K562 (cell line): ENCODE results near the gene GDAP2. TPM values are rescaled to one million over a fixed set of nuclear protein-coding genes. Genes with fewer than 3 reads are reported as not detected.

Experiments
- ATAC-seq: fragments of 200-7000 bp; cut with Tn5 transposase; 3 replicates; pipeline ENCODE4 v1.9.1; 2020; ENCODE audit warnings: moderate library complexity
- BruUV-seq: library from RNA; stranded (reverse); fragments of 400-500 nt; replicated peaks from 2 replicates; lab custom pipeline; 2021; lab: Mats Ljungman, UMichigan
- CTCF ChIA-PET: fragments of 300-600 bp; formaldehyde crosslinking; extraction: SDS; loops from one replicate; lab custom pipeline; 2021; ENCODE audit warnings: low intra/inter-chr PET ratio; lab: Yijun Ruan, JAX
- POLR2A ChIA-PET: fragments of 300-600, 350-650 bp; sonication (Branson Sonifier 250); formaldehyde crosslinking; extraction: SDS; loops from one replicate; lab custom pipeline; 2021; ENCODE audit warnings: antibody characterized with exemption, inconsistent platforms; lab: Yijun Ruan, JAX
- DNase-seq, 4 experiments: peaks; one replicate each; pipeline versions ENCODE4 v3.0.0 to v3.0.0-alpha.2; 2011 to 2018; ENCODE audit warnings: low spot score in 3 of 4, mixed read lengths in 3 of 4; ENCODE audit errors: extremely low read depth in 1 of 4
- FAIRE-seq: peaks from 2 replicates; lab custom pipeline; 2011; peaks lifted over from hg19 to GRCh38; lab: Jason Lieb, UNC
- H2AFZ ChIP-seq: 2 replicates; pipeline ENCODE4 v1.6.0; 2011; ENCODE audit warnings: low read depth, low read length, control low read depth, inconsistent platforms
- H3K27ac ChIP-seq: fragments of 200-600 bp; 3 replicates; pipeline ENCODE4 v1.8.0; 2011; ENCODE audit warnings: low read depth, mild to moderate bottlenecking, control low read depth, inconsistent platforms, low read length, moderate library complexity, mixed read lengths; ENCODE audit errors: extremely low read depth
- H3K27me3 ChIP-seq, 2 experiments: fragments of 300-600 bp in 1 of 2; 2 replicates in 1 of 2; 3 replicates in 1 of 2; pipeline versions ENCODE4 v1.6.0 to v1.8.0; 2011; ENCODE audit warnings: inconsistent platforms in 2 of 2, low read length in 2 of 2, mild to moderate bottlenecking in 1 of 2, mixed read lengths in 1 of 2, moderate library complexity in 1 of 2; ENCODE audit not compliant: control insufficient read depth in 2 of 2, insufficient read depth in 2 of 2
- H3K36me3 ChIP-seq: fragments of 300-600 bp; 3 replicates; pipeline ENCODE4 v1.8.0; 2011; ENCODE audit warnings: mild to moderate bottlenecking, low read length, inconsistent platforms; ENCODE audit not compliant: control insufficient read depth, insufficient read depth
- H3K4me1 ChIP-seq, 2 experiments: fragments of 200-600 bp in 1 of 2; replicated peaks in 1 of 2; 2 replicates in 1 of 2; 3 replicates in 1 of 2; pipeline versions ENCODE4 v1.5.1 to v1.8.0; 2011; ENCODE audit warnings: inconsistent platforms in 2 of 2, low read length in 2 of 2, mild to moderate bottlenecking in 1 of 2, mixed read lengths in 1 of 2, moderate library complexity in 1 of 2; ENCODE audit not compliant: control insufficient read depth in 2 of 2, insufficient read depth in 2 of 2
- H3K4me2 ChIP-seq: 2 replicates; pipeline ENCODE4 v1.6.1; 2011; ENCODE audit warnings: low read length, control low read depth, inconsistent platforms, mixed read lengths; ENCODE audit not compliant: insufficient read depth
- H3K4me3 ChIP-seq: fragments of 200-600 bp; sonication (generic), shearing (Covaris generic); 2 replicates; pipeline ENCODE4 v1.5.1; 2016; ENCODE audit warnings: control low read depth, inconsistent platforms
- H3K79me2 ChIP-seq: fragments of 200-600 bp; 3 replicates; pipeline ENCODE4 v1.8.0; 2011; ENCODE audit warnings: low read length, inconsistent platforms; ENCODE audit not compliant: control insufficient read depth, insufficient read depth
- H3K9ac ChIP-seq, 2 experiments: 2 replicates each; pipeline versions ENCODE4 v1.6.0 to v1.6.1; 2011; ENCODE audit warnings: low read depth in 2 of 2, low read length in 2 of 2, control low read depth in 1 of 2, inconsistent platforms in 1 of 2, mild to moderate bottlenecking in 1 of 2, mixed read lengths in 1 of 2; ENCODE audit not compliant: insufficient read depth in 1 of 2
- H3K9me1 ChIP-seq: one replicate; pipeline ENCODE4 v1.6.0; 2011; ENCODE audit warnings: inconsistent platforms, mild to moderate bottlenecking, low read length, moderate library complexity; ENCODE audit not compliant: control insufficient read depth, insufficient read depth
- H3K9me3 ChIP-seq: replicated peaks from 2 replicates; pipeline ENCODE4 v1.5.1; 2011; ENCODE audit warnings: low read depth, low read length, inconsistent platforms; ENCODE audit not compliant: control insufficient read depth, insufficient read depth
- H4K20me1 ChIP-seq: replicated peaks from 2 replicates; pipeline ENCODE4 v1.6.1; 2011; ENCODE audit warnings: low read length, inconsistent platforms, mixed read lengths; ENCODE audit not compliant: control insufficient read depth, insufficient read depth
- CAMTA2 ChIP-seq: fragments of 250-450 bp; sonication (Bioruptor Pico); conservative IDR thresholded peaks from 2 replicates; pipeline ENCODE4 v1.5.1; 2022
- COPS2 ChIP-seq: fragments of 450-650 bp; conservative IDR thresholded peaks from 2 replicates; pipeline ENCODE4 v1.6.1; 2016; ENCODE audit warnings: mild to moderate bottlenecking, moderate library complexity
- JUN ChIP-seq, 2 experiments: sonication (generic) in 1 of 2; formaldehyde crosslinking in 1 of 2; IDR thresholded peaks; 2 replicates each; pipeline versions ENCODE4 v1.6.1 to v1.8.0; 2012 to 2022; ENCODE audit warnings: borderline replicate concordance in 2 of 2, mild to moderate bottlenecking in 2 of 2, improper control_type of control experiment in 1 of 2, low read depth in 1 of 2, low read length in 1 of 2, missing genetic modification reagents in 1 of 2
- SIN3B ChIP-seq: fragments of 450-650 bp; IDR thresholded peaks from 2 replicates; pipeline ENCODE4 v1.6.1; 2017; ENCODE audit warnings: low read depth, mild to moderate bottlenecking, moderate library complexity
- TGIF2 ChIP-seq: sonication (generic); formaldehyde crosslinking; IDR thresholded peaks from 2 replicates; pipeline ENCODE4 v1.8.1; 2022; ENCODE audit warnings: mild to moderate bottlenecking, missing genetic modification reagents, moderate library complexity
- ZNF217 ChIP-seq: sonication (generic); formaldehyde crosslinking; IDR thresholded peaks from 2 replicates; pipeline ENCODE4 v1.8.0; 2022; ENCODE audit warnings: mild to moderate bottlenecking, missing genetic modification reagents
- ZNF232 ChIP-seq: sonication (generic); formaldehyde crosslinking; IDR thresholded peaks from 2 replicates; pipeline ENCODE4 v1.8.0; 2022; ENCODE audit warnings: mild to moderate bottlenecking, missing genetic modification reagents
- ZNF253 ChIP-seq: fragments of 250-450 bp; sonication (Bioruptor Pico); conservative IDR thresholded peaks from 2 replicates; pipeline ENCODE4 v1.6.1; 2021; ENCODE audit warnings: mild to moderate bottlenecking
- WGBS: fragments of 100-300 bp; shearing (Covaris generic); methylation state at CpG from one replicate; pipeline ENCODE4 v1.1.6; 2016; ENCODE audit warnings: low coverage, mixed read lengths; ENCODE audit not compliant: insufficient coverage; ENCODE audit errors: missing lambda C conversion rate; 5-methylcytosine and 5-hydroxymethylcytosine counted together
- in situ Hi-C: fragments of 300-500 bp; cut with MboI; formaldehyde crosslinking; loops from 4 replicates; pipeline ENCODE4 v1.15.0; 2018; ENCODE audit warnings: inconsistent platforms, mixed read lengths
- intact Hi-C: fragments of 100-400 bp; cut with micrococcal nuclease; formaldehyde crosslinking; loops from 2 replicates; pipeline ENCODE4 v1.14.2; 2022
- polyA plus RNA-seq, 8 experiments: library from polyadenylated mRNA; depleted of rRNA in 4 of 8; stranded (reverse) in 5 of 8; unstranded in 3 of 8; fragments of >200 nt; fragmentation: Nextera tagmentation in 2 of 8; fragmentation: Illumina TruSeq in 1 of 8; extraction: Ambion mirVana in 2 of 8; extraction: Trizol in 1 of 8; gene quantifications; 2 replicates each; pipeline versions ENCODE4 v1.2.1 to v1.2.3, GENCODE V29; 2011 to 2014; ENCODE audit warnings: inconsistent platforms in 1 of 8, missing spikeins in 1 of 8
- total RNA-seq, 7 experiments: library from RNA; depleted of rRNA in 6 of 7; stranded (reverse); fragments of >200 nt in 6 of 7; fragmentation: Illumina TruSeq in 2 of 7; extraction: Trizol in 2 of 7; gene quantifications; 2 replicates each; pipeline versions ENCODE4 v1.2.1 to v1.2.3, GENCODE V29; 2011 to 2021; ENCODE audit warnings: low replicate concordance in 1 of 7

Gene GDAP2
- total and polyA plus RNA-seq, 9 of the 15 experiments (the other 6 are each of a cell fraction or from before 2014, with no cell fraction given) = 4.1 to 23.1 (median 13.2) TPM

DNA sequence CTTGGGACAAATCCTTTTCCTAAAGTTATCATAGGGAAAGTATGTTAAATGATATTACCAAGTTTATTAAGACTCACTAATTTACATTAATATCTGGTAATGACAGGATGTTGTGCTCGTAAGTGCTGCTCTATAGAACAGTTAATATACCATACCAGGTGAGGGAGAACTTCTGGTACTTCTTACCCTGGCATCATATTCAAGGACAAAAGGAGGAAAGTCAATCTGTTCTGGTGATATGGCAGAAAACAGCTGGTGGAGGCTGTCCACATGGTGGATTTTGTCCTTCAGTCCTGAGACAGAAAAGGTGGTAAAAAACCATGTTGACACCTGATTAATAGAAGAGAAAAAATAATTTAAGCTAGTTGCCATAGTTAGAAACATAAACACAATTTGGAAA is 51.6 kb downstream of the GDAP2 start:
- Histone ChIP-seq H3K27me3 (no peaks in the 10 kb centered on the region), H3K27ac (no peak overlapping the region), H3K79me2 (no peaks in the 10 kb centered on the region), H3K9ac (no peak overlapping the region), H4K20me1 (no peaks in the 10 kb centered on the region), H3K4me1 (no peaks in the 10 kb centered on the region), H3K4me2 (no peak overlapping the region), H3K9me3 (no peaks in the 10 kb centered on the region), H3K36me3 (peaks cover 28% of the 10 kb centered on the region), H3K9me1 (no peaks in the 10 kb centered on the region), H2AFZ (no peak overlapping the region), H3K4me3 (no peak overlapping the region)
- CTCF ChIA-PET = no interaction called here
- DNase-seq (no peak), FAIRE-seq (no peak), ATAC-seq (no peak)
- 73% methylated on average over 1 of the region's 1 CpG for WGBS
- intact Hi-C loops (no loop called here), in situ Hi-C loops (no loop called here)
- BruUV-seq = no TSS peak
- POLR2A ChIA-PET = no interaction called here
- TF ChIP-seq ZNF232 (CRISPR knock-in tag) (no peak), JUN (IDR thresholded peaks at IDR 0.05; ENCODE audit: borderline replicate concordance, low read depth, low read length) (no peak), JUN (CRISPR knock-in tag; IDR thresholded peaks at IDR 0.05; ENCODE audit: borderline replicate concordance) (no peak), ZNF253 (CRISPR knock-in tag) (no peak), ZNF217 (CRISPR knock-in tag) (no peak), CAMTA2 (CRISPR knock-in tag) (no peak), COPS2 (no peak), SIN3B (no peak), TGIF2 (CRISPR knock-in tag) (no peak)
